Breast epithelium (tissue), 4 donors: ENCODE measurements around the gene TAS2R7. TPM values are rescaled to one million over a fixed set of nuclear protein-coding genes. Genes with fewer than 3 reads are reported as not detected.

Experiments
- DNase-seq, 2 donors: peaks; one replicate each; pipeline ENCODE4 v3.0.0-alpha.2; 2019; ENCODE audit warnings: low spot score in 2 of 2
- H3K27ac ChIP-seq, 2 donors: fragments of 200-600 bp; sonication (generic) in 1 of 2; one replicate each; pipeline ENCODE4 v1.5.1; 2016 to 2019; ENCODE audit warnings: mild to moderate bottlenecking in 1 of 2
- H3K27me3 ChIP-seq, 2 donors: fragments of 200-600 bp; sonication (generic) in 1 of 2; one replicate each; pipeline versions ENCODE4 v1.5.1 to v1.6.0; 2017 to 2019; ENCODE audit warnings: control low read depth in 1 of 2, mild to moderate bottlenecking in 1 of 2
- H3K36me3 ChIP-seq: fragments of 200-600 bp; one replicate; pipeline ENCODE4 v1.5.1; 2019
- H3K4me1 ChIP-seq, 2 donors: fragments of 200-600 bp; sonication (generic); one replicate each; pipeline ENCODE4 v1.5.1; 2016 to 2019; ENCODE audit warnings: control low read depth in 1 of 2
- H3K4me3 ChIP-seq, 3 donors: fragments of 200-600 bp; sonication (generic); 1 replicate in 2 of 3; 2 replicates in 1 of 3; pipeline ENCODE4 v1.5.1; 2016 to 2019; ENCODE audit warnings: mild to moderate bottlenecking in 3 of 3, moderate library complexity in 2 of 3
- H3K9me3 ChIP-seq, 2 donors: fragments of 200-600 bp; sonication (generic) in 1 of 2; one replicate each; pipeline ENCODE4 v1.5.1; 2016 to 2019; ENCODE audit warnings: control low read depth in 1 of 2
- CTCF ChIP-seq, 3 donors: fragments of 450-650 bp; IDR thresholded peaks; one replicate each; pipeline ENCODE4 v1.5.1; 2016 to 2017; ENCODE audit warnings: antibody characterized with exemption in 3 of 3, mild to moderate bottlenecking in 3 of 3, moderate library complexity in 3 of 3
- POLR2A ChIP-seq: fragments of 450-650 bp; IDR thresholded peaks from one replicate; pipeline ENCODE4 v1.6.1; 2016; ENCODE audit warnings: antibody characterized with exemption, mild to moderate bottlenecking, moderate library complexity
- POLR2AphosphoS5 ChIP-seq, 3 donors: sonication (generic); formaldehyde crosslinking; IDR thresholded peaks; one replicate each; pipeline ENCODE4 v1.6.1; 2017; ENCODE audit warnings: antibody characterized with exemption in 3 of 3
- intact Hi-C: fragments of 100-400 bp; cut with DNase I; formaldehyde crosslinking; loops from one replicate; pipeline ENCODE4 v1.15.1; 2023; ENCODE audit warnings: low total_unique reads
- total RNA-seq, 3 donors: library from RNA; depleted of rRNA; stranded (reverse); fragments of >200 nt; gene quantifications; one replicate each; pipeline ENCODE4 v1.1.0, GENCODE V29; 2016

Gene TAS2R7
- total RNA-seq = not detected

GRCh38 chr12:10802587-10802986, at the start of gene TAS2R7:
Gene TAS2R7 (minus strand): TSS chr12:10802627. CDS start chr12:10802570, 57 bp downstream.
- no peaks in the 10 kb centered on the region for H3K27me3 ChIP-seq
- H3K9me3 ChIP-seq = no peaks in the 10 kb centered on the region
- H3K36me3 ChIP-seq = no peaks in the 10 kb centered on the region
- H3K4me3 ChIP-seq = no peak within 1 kb of the TSS
- H3K27ac ChIP-seq = no peak within 1 kb of the TSS
- TF ChIP-seq POLR2A (no peak), POLR2AphosphoS5 (IDR thresholded peaks at IDR 0.05) (no peak), CTCF (IDR thresholded peaks at IDR 0.05) (no peak)
- H3K4me1 ChIP-seq = no peaks in the 10 kb centered on the region
- intact Hi-C loops = no loop called here
- DNase-seq = no peak

DNA sequence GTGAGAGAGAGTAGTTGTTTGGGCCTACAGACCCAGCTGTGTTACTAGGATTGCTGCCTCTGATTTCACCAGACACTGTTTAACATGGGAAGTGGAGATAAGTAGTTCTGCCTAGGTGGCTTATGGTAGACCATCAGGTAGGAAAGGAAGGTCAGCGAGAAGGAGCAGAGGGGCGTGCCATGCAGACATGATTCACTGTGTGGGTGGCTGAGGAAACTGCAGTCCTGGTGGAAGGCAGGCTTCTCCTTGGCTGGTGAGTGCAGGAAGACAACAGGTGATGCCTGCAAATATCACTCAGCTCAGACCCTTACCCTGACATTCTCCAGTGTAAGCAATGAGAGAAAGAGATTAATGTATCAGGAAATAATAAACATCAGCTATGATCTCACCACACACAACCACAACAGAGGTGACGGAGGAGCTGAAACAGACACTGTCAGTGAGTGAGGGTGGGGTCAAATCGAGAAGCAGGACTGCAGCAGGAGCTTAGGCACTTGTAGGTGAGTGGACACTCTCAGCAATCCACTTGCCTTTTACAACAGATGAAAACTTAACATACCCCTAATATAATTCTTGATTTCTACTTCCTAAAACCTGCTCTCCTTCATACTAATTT, 48.9 kb upstream of the TAS2R7 start:
- intact Hi-C loops = no loop called here

GRCh38 chr12:10849425-10849878, 47.0 kb upstream of the TAS2R7 start, which contains the start of gene PRR4:
Gene PRR4 (minus strand): TSS chr12:10849475. CDS start chr12:10849437, 38 bp downstream.
- DNase-seq = no peak
- H3K27ac ChIP-seq = peak within 1 kb of the TSS; percentile 46 to 49
- no peaks in the 10 kb centered on the region for H3K36me3 ChIP-seq
- H3K9me3 ChIP-seq = no peaks in the 10 kb centered on the region
- no peaks in the 10 kb centered on the region for H3K4me1 ChIP-seq
- intact Hi-C loops = no loop called here
- TF ChIP-seq POLR2AphosphoS5 (IDR thresholded peaks at IDR 0.05) (no peak), POLR2A (no peak), CTCF (IDR thresholded peaks at IDR 0.05) (no peak)
- H3K4me3 ChIP-seq = no peak within 1 kb of the TSS
- no peaks in the 10 kb centered on the region for H3K27me3 ChIP-seq

More for the DNA sequence above, 48.9 kb upstream of the TAS2R7 start:
- Histone ChIP-seq H3K27me3 (no peaks in the 10 kb centered on the region), H3K27ac (peak overlapping the region in 1 of 2 donors; percentile 43), H3K9me3 (peaks cover 6 to 9% of the 10 kb centered on the region in 2 donors), H3K36me3 (no peaks in the 10 kb centered on the region), H3K4me3 (no peak overlapping the region), H3K4me1 (no peaks in the 10 kb centered on the region)
- TF ChIP-seq CTCF (IDR thresholded peaks at IDR 0.05) (no peak), POLR2A (no peak), POLR2AphosphoS5 (IDR thresholded peaks at IDR 0.05) (no peak)
- DNase-seq = no peak

GRCh38 chr12:10847744-10848143, 45.3 kb upstream of the TAS2R7 start:
- no peaks in the 10 kb centered on the region for H3K36me3 ChIP-seq
- no peak for DNase-seq
- H3K4me1 ChIP-seq = no peaks in the 10 kb centered on the region
- H3K4me3 ChIP-seq = no peak overlapping the region
- no peaks in the 10 kb centered on the region for H3K27me3 ChIP-seq
- intact Hi-C loops = no loop called here
- TF ChIP-seq POLR2AphosphoS5 (IDR thresholded peaks at IDR 0.05) = no peak
- no peak for TF ChIP-seq POLR2A
- no peak for TF ChIP-seq CTCF (IDR thresholded peaks at IDR 0.05)
- no peak overlapping the region for H3K27ac ChIP-seq
- H3K9me3 ChIP-seq = no peaks in the 10 kb centered on the region

DNA sequence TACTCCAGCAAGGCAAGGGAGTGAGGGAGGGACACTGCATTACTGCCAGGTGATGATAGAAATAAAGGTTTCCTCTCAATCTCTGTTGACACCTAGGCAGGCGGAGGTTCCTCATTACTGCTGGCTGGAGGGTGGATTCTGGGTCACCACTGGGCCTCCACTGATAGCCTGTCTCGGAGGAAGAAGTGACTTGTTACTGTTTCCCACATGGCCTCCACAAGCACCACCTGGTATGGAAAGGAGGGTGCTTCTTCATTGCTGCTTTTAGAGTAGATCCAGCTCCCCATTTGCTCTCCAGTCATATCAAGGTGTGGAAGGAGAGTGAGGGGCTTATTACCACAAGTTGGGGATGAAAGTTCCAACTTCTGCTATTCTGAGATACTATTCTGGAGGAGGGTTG, 40.4 kb upstream of the TAS2R7 start:
- TF ChIP-seq CTCF (IDR thresholded peaks at IDR 0.05) (no peak), POLR2AphosphoS5 (IDR thresholded peaks at IDR 0.05) (no peak), POLR2A (no peak)
- Histone ChIP-seq H3K36me3 (no peaks in the 10 kb centered on the region), H3K4me1 (no peaks in the 10 kb centered on the region), H3K4me3 (no peak overlapping the region), H3K27me3 (no peaks in the 10 kb centered on the region), H3K9me3 (no peaks in the 10 kb centered on the region), H3K27ac (no peak overlapping the region)
- DNase-seq = no peak
- intact Hi-C loops = no loop called here
